ENCODE results near the gene S100PBP.

The S100PBP gene

DNA sequence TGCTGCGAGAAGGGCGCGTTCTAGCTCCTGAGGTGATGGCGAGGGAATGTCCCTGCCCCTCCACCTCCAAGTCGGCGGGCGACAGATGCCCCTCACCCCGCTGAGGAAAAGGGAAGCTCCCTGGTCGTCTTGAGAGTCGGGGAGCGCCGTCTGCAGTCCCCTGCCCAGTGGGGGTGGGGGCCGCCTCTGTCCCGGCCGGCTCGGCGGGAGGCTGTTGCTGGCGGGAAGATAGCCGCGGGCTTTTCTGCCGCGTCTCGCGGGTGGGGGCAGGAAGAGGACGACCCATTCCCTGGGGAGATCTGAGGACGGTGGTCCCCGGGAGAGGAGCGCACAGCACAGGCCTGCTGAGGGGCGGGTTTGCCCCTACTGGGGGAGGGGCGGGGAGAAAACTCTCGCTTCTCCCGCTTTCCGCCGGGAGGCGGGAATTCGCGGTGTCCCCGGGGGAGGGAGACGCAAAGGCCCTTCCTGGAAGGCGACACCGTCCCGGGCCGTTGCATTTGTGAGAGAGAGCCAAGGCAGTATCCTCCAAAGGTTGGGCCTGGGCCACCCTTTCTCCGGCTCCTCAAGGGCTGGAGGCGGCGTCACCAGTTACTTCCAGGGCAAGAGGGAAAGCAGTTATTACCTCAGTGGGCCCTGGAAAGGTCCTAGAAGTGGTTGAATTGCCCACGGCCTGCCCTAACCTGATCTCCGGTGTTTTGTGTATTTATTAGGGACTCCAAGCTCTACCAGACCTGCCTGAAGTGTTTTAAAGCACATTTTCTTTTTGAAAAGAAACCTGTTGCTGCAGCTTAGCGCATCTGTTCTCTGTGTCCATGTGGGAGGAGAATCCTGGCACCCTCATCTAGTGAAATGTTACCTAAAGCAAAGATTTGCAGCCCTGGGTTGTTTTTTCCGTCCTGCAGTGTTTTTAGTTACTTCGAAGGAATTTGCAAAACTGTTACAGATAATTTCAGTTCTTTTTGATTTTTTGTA is 648 bp downstream of the S100PBP start:
- intact Hi-C loops (cut with DNase I) = no loop called here

GRCh38 chr1:32818804-32819541 is 1.5 kb downstream of the S100PBP start:
- intact Hi-C loops (cut with DNase I) = no loop called here
- no peak for DNase-seq

More for the DNA sequence above, 648 bp downstream of the S100PBP start:
- DNase-seq = peak; percentile 29 to 92 (median 49)

DNA sequence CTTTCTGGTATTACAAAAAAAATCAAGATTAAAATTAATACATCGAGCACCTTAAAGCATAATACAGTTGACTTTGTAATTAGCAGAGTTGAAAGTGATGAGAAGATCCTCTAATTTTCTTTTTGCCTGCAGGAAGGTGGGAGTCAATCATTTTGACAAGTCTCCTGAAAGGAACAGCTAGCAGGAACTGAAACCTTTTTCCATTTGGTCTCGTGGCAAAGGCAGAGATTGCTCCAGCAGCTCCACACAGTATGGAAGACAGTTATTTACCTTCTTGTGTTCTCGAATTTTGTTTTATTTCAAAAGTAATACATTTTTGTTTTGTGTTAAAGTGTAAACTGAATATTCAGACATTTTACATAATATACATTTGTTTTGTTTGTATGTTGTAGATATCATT is 7.7 kb downstream of the S100PBP start:
- DNase-seq = no peak

GRCh38 chr1:32828341-32828740 is 10.9 kb downstream of the S100PBP start:
- no peak for DNase-seq
- intact Hi-C loops (cut with DNase I) = loop anchor here (1.0 to 10.0 kb wide), 2 partner anchors 44 to 256 kb away; partner anchors contain the start of gene AZIN2

More for the DNA sequence above, 7.7 kb downstream of the S100PBP start:
- intact Hi-C loops (cut with DNase I) = loop anchor here (10.0 kb wide), 1 partner anchor 260 kb away; the partner anchor contains the start of gene AZIN2

DNA sequence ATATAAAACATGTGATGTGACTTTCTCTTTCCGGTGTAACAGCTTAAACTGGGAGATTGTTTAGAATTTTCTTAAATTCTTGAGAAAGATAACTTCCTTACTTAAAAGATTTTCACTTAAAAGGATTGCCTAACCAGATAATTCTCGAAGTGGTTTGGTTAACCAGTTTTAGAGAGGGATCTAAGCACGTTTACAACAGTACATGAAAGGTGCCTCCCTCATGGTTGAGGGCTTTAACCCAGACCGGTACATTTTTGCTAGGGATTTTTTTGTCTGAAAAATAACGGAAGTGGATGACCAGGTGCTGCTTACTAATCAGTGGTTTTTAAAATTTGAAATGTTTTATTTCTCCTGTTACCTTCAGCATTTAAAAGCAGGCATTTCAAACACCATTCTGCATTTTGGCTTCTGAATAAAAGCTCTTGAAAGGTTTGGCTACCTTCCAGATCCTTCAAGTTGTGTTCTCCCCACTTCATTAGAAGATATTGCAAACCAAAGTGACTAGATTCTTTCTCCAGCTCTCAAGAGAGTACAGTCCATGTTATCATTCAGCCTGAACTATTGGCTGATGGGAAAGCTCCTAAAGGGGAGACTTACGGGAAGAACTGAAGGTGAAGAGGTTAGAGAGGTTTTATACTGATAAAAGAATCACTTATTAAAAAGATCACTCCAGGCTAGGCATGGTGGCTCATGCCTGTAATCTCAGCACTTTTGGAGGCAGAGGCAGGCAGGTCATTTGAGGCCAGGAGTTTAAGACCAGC is 12.8 kb downstream of the S100PBP start:
- intact Hi-C loops (cut with DNase I) = no loop called here
- DNase-seq = no peak

DNA sequence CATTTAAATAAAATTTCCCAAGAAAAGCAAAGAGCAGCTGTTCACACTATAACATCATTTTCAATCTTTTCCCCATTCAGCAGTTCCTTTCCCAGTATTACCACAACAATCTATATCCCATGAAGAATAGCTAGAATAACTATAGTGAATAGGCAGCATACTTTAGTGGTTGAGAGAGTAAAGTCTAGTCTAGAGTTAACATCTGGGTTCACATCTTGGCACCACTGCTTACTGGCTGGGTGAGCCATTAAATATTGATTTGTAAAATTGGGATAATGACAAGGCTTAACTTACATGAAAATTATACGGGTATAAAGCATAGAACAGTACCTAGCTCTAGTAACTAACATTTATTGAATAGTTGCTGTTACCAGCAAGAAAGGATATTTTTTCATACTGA is 14.4 kb downstream of the S100PBP start:
- intact Hi-C loops (cut with DNase I) = no loop called here
- no peak for DNase-seq

DNA sequence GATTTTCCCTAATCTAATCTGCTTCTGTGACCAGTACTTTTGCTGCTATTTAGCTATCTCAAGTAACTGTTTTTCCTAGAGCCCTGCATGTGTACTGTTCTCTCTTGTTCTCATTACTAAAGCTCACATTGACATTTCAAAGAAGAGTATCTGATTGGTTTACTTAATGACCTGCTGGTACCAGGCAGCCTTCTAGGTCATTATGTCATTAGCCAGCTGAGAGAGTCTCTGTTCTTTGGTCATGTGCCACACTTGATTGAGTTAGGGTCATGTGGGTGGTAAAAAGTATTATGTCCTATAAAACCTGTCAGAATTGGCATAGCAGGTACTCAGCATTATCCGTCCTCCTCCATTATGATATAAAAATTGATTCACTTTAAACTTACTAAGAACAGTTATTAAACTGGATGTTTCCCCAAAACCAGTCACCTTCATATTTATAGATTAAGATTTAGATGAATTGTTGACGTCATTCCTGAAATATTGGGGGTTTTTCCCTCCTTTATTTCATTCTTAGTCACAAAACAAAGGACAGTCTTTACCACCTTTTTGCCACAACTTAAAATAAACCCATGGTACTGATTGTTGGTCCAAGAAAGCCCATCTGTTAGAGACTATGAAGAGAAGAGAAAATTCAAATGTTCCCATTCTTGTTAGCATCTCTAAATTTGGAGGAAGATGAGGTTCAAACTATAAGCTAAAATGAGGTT is 31.1 kb downstream of the S100PBP start:
- DNase-seq = no peak
- intact Hi-C loops (cut with DNase I) = no loop called here

- intact Hi-C loops (cut with DNase I) = no loop called here
- no peak for DNase-seq
Measured at GRCh38 chr1:32855861-32856617, 38.6 kb downstream of the S100PBP start.

- intact Hi-C loops (cut with DNase I) = no loop called here
- no peak for DNase-seq
Measured at GRCh38 chr1:32858136-32858535, 40.7 kb downstream of the S100PBP start.

- DNase-seq = no peak
- intact Hi-C loops (cut with DNase I) = no loop called here
Measured at GRCh38 chr1:32858791-32859190, 41.3 kb downstream of the S100PBP start.

GRCh38 chr1:32859915-32860314 is 42.5 kb downstream of the S100PBP start:
- peak in 1 of 10 donors; percentile 9 for DNase-seq
- intact Hi-C loops (cut with DNase I) = no loop called here

DNA sequence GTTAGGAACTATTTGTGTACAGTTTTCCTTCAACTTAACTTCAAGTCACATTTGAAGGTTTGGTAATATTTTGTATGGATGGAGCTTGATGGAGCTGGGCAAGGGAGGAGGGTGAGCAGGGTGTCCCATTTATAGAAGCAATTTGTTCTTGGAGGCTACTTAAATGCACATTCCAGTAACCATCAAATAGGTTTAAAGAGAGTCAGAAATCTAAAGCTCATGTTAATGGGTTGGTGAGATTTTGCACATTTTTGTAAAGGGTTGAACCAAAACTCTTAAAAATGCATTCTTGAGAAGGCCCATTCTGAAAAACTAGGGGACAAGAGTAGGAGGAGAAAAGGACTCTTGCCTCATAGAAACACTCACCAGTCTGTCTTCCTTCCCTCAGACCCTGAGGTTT is 43.1 kb downstream of the S100PBP start:
- intact Hi-C loops (cut with DNase I) = no loop called here
- no peak for DNase-seq

DNA sequence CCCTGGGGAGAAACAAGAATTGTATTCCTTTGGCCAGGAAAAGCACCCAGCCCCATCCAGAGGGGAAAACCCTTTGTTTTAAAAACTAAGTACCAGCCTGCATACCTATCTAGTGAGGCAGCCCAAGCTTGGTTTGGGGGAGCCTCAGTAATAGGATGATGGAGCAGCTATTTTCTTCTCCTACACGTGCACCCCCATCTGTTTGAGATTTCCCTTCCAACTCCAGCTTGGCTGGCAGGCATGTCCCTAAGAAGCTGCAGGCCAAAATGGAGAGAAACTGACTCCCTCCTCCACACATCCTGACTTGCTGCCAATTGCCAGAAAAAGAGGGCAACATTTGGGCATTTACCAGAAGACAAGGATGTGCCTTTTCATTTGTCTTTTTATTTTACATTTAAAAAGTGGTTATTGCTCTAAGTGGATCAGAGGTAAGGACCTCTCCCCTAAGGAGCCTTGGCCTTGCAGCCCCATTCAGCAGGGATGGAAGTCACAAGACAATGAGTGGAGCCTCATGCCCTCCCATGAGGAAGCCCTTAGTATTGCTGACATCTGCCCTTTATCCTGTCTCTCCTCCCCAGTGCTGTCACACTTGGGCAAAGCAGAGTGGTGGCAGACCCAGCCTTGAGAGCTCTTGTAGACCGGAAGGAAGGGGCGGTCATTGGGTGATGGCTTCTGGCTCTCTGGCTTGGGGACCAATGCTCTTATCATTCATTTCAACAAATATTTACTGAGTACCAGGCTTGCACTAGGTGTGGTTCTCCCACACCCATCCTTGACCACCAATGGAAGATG is 44.6 kb downstream of the S100PBP start:
- intact Hi-C loops (cut with DNase I) = no loop called here

GRCh38 chr1:32863218-32863880 is 45.9 kb downstream of the S100PBP start:
- DNase-seq = peak in 2 of 10 donors; percentile 42 to 76
- intact Hi-C loops (cut with DNase I) = no loop called here

More for the DNA sequence above, 44.6 kb downstream of the S100PBP start:
- peak in 4 of 10 donors; percentile 48 to 89 (median 72) for DNase-seq

DNA sequence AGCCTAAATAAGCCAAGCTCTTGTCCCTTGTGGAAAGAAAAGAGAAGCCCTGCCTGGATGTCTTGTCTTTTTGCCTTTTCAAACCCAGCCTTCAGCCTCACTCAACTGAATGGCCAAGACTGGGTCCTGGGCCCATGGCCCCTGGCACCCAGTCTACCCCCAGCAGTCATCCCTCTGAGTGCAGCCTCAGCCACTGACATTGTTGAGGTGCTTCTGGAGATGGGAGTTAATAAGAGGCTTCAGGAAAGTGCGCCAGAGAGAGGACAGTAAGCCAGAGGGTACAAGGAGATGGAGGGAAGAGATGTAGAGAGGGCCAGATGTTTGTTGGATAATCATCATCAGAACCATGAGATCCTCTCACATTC is 46.4 kb downstream of the S100PBP start:
- no peak for DNase-seq
- intact Hi-C loops (cut with DNase I) = no loop called here

GRCh38 chr1:32864375-32865019 is 47.0 kb downstream of the S100PBP start:
- intact Hi-C loops (cut with DNase I) = no loop called here
- DNase-seq = peak in 1 of 10 donors; percentile 84

- intact Hi-C loops (cut with DNase I) = no loop called here
- no peak for DNase-seq
Measured at GRCh38 chr1:32865639-32866405, 48.4 kb downstream of the S100PBP start.
